D721Med (cell line): ENCODE measurements around the gene PPIF.

Source experiments
- DNase-seq: peaks from one replicate; pipeline ENCODE4 v3.0.0; 2011; ENCODE audit warnings: low spot score; ENCODE audit not compliant: insufficient read length
- FAIRE-seq: peaks from 2 replicates; lab custom pipeline; 2011; peaks lifted over from hg19 to GRCh38; lab: Jason Lieb, UNC
- CTCF ChIP-seq: IDR thresholded peaks from 2 replicates; pipeline ENCODE4 v1.5.1; 2012; ENCODE audit warnings: mild to moderate bottlenecking, control low read depth; ENCODE audit not compliant: insufficient read depth; ENCODE audit errors: missing control alignments

The PPIF gene

GRCh38 chr10:79375321-79376077 is 28.2 kb downstream of the PPIF start:
- FAIRE-seq (no peak), DNase-seq (no peak)
- no peak for TF ChIP-seq CTCF

GRCh38 chr10:79376078-79376628 is 28.9 kb downstream of the PPIF start:
- no peak for DNase-seq
- no peak for FAIRE-seq
- TF ChIP-seq CTCF, result no peak

GRCh38 chr10:79376751-79377556 is 29.7 kb downstream of the PPIF start:
- no peak for TF ChIP-seq CTCF
- FAIRE-seq (no peak), DNase-seq (no peak)

- TF ChIP-seq CTCF, result no peak
- DNase-seq (no peak), FAIRE-seq (no peak)
Measured at GRCh38 chr10:79377557-79378382, 30.5 kb downstream of the PPIF start.

GRCh38 chr10:79378383-79378646 is 31.0 kb downstream of the PPIF start:
- DNase-seq (no peak), FAIRE-seq (no peak)
- no peak for TF ChIP-seq CTCF

- no peak for DNase-seq
- no peak for FAIRE-seq
- no peak for TF ChIP-seq CTCF
Measured at GRCh38 chr10:79378647-79379511, 31.6 kb downstream of the PPIF start.
